Neural progenitor cell (in vitro differentiated cells): Measurements from ENCODE around the gene SNIP1.

Experiments used
- CTCF ChIP-seq: fragments of 200-600 bp; sonication (generic); IDR thresholded peaks from 2 replicates; pipeline ENCODE4 v1.5.1; 2017; ENCODE audit warnings: antibody characterized with exemption, mild to moderate bottlenecking
- EZH2 ChIP-seq: fragments of 200-600 bp; sonication (generic); IDR thresholded peaks from 2 replicates; pipeline ENCODE4 v1.6.1; 2017; ENCODE audit warnings: antibody characterized with exemption, mild to moderate bottlenecking, moderate library complexity
- EZH2phosphoT487 ChIP-seq: fragments of 200-600 bp; sonication (generic); IDR thresholded peaks from 2 replicates; pipeline ENCODE4 v1.6.1; 2017; ENCODE audit warnings: antibody characterized with exemption

GRCh38 chr1:37556712-37557196, 2.7 kb upstream of the SNIP1 start, which contains the start of gene DNALI1:
- TF ChIP-seq CTCF (no peak), EZH2 (no peak), EZH2phosphoT487 (no peak)
